ENCODE results near the gene IGFBP2. TPM values are rescaled to one million over a fixed set of nuclear protein-coding genes. Genes with fewer than 3 reads are reported as not detected.

The IGFBP2 gene
- total RNA-seq, 1 experiment from 2014 or later, result 363 TPM

GRCh38 chr2:216654528-216655052 is 21.4 kb downstream of the IGFBP2 start:
- no peak for DNase-seq
- Histone ChIP-seq H3T11ph (ENCODE audit: low read length) (no peak overlapping the region), H2BK15ac (ENCODE audit: low read depth, low read length) (no peak overlapping the region), H4K20me1 (ENCODE audit: control insufficient read depth, insufficient read depth, insufficient read length) (no peaks in the 10 kb centered on the region), H3K9ac (ENCODE audit: extremely low read depth, insufficient read length, low read length) (no peak overlapping the region), H3K4me2 (ENCODE audit: insufficient read depth, insufficient read length, low read length) (no peak overlapping the region), H3K27ac (ENCODE audit: insufficient read length, low read depth, low read length) (no peak overlapping the region), H3K27me3 (ENCODE audit: insufficient read depth, low read length) (no peaks in the 10 kb centered on the region), H2AFZ (ENCODE audit: low read length) (no peak overlapping the region), H3K4me1 (ENCODE audit: insufficient read depth, low read length) (peaks cover 5% of the 10 kb centered on the region; the same call in 1 of the 2 replicates), H2BK12ac (ENCODE audit: insufficient read length, low read depth, low read length) (no peak overlapping the region), H3K56ac (ENCODE audit: insufficient read length, low read depth, low read length) (no peak overlapping the region), H2AK5ac (ENCODE audit: insufficient read length, low read length) (no peak overlapping the region), H3K9me3 (ENCODE audit: control insufficient read depth, low read depth, low read length) (no peaks in the 10 kb centered on the region), H2BK20ac (ENCODE audit: low read depth, low read length, poor library complexity, severe bottlenecking) (no peak overlapping the region), H3K79me1 (ENCODE audit: insufficient read depth, low read depth, low read length, poor library complexity, severe bottlenecking) (peaks cover 8% of the 10 kb centered on the region), H3K23me2 (ENCODE audit: insufficient read length, low read depth, low read length, poor library complexity, severe bottlenecking) (no peaks in the 10 kb centered on the region), H4K8ac (replicated peaks; ENCODE audit: insufficient read length, low read depth, low read length) (no peak overlapping the region), H2BK5ac (ENCODE audit: insufficient read length, low read length) (no peak overlapping the region), H3K18ac (ENCODE audit: insufficient read length, low read depth, low read length) (no peak overlapping the region), H3K79me2 (ENCODE audit: insufficient read depth, low read length) (peaks cover 22% of the 10 kb centered on the region; the same call in 1 of the 2 replicates), H3K23ac (ENCODE audit: insufficient read length, low read depth, low read length) (no peak overlapping the region), H3K14ac (ENCODE audit: insufficient read depth, low read length) (no peak overlapping the region), H3K4ac (ENCODE audit: low read depth, low read length) (no peak overlapping the region), H4K5ac (ENCODE audit: insufficient read length, low read depth, low read length) (no peak overlapping the region), H4K91ac (ENCODE audit: insufficient read length, low read depth, low read length) (no peak overlapping the region), H2BK120ac (ENCODE audit: low read depth, low read length, poor library complexity, severe bottlenecking) (no peak overlapping the region)
- H3K9me3 Mint-ChIP-seq, result no peaks in the 10 kb centered on the region
- no peaks in the 10 kb centered on the region for H3K27me3 Mint-ChIP-seq (ENCODE audit: low read depth)
- peak overlapping the region in 2 of 3 experiments; percentile 25 to 28; a peak in 1 of 7 replicates for H3K27ac Mint-ChIP-seq
- H3K4me3 Mint-ChIP-seq, result no peak overlapping the region
- TF ChIP-seq CTCF (conservative IDR thresholded peaks at IDR 0.05), result no peak
- WGBS (ENCODE audit: extremely low coverage, insufficient read length, low lambda C conversion rate), result no CpG with 5 or more reads among the region's 2 CpGs
- peaks cover 43 to 54% of the 10 kb centered on the region in 2 experiments for H3K4me1 Mint-ChIP-seq
- H3K36me3 Mint-ChIP-seq (ENCODE audit: insufficient read depth in 1 of 3, low read depth in 3 of 3), result peaks cover 15 to 63% (median 37%) of the 10 kb centered on the region in 3 experiments; a peak in 6 of 7 replicates
